Bronchial epithelial cell (primary cell): ENCODE data around the gene ZNRF3. TPM values are rescaled to one million over a fixed set of nuclear protein-coding genes. Genes with fewer than 3 reads are reported as not detected.

Experiments used
- DNase-seq: peaks from one replicate; pipeline ENCODE4 v3.0.0-alpha.2; 2010; ENCODE audit warnings: low read depth
- FAIRE-seq: peaks from 2 replicates; lab custom pipeline; 2011; peaks lifted over from hg19 to GRCh38; lab: Jason Lieb, UNC
- H3K27me3 ChIP-seq: 2 replicates; pipeline ENCODE4 v1.5.1; 2011; ENCODE audit warnings: low read length; ENCODE audit not compliant: control insufficient read depth, insufficient read depth
- H3K36me3 ChIP-seq: 2 replicates; pipeline ENCODE4 v1.5.1; 2011; ENCODE audit warnings: low read length; ENCODE audit not compliant: control insufficient read depth, insufficient read depth
- H3K4me3 ChIP-seq: 2 replicates; pipeline ENCODE4 v1.5.1; 2011; ENCODE audit warnings: mild to moderate bottlenecking, low read depth, low read length, control low read depth
- total RNA-seq: library from RNA; depleted of rRNA; stranded (reverse); fragments of >200 nt; gene quantifications from 2 replicates; pipeline ENCODE4 v1.2.1, GENCODE V29; 2014
- TF ChIP-seq, protein P1 (sequence below): IDR thresholded peaks from 2 replicates; pipeline ENCODE4 v1.5.1; 2011; ENCODE audit warnings: mild to moderate bottlenecking, moderate library complexity, low read length, control low read depth, inconsistent platforms; ENCODE audit not compliant: insufficient read depth, severe bottlenecking

ZNRF3 gene
- total RNA-seq, 1 donor from 2014 or later: 3.4 TPM

DNA sequence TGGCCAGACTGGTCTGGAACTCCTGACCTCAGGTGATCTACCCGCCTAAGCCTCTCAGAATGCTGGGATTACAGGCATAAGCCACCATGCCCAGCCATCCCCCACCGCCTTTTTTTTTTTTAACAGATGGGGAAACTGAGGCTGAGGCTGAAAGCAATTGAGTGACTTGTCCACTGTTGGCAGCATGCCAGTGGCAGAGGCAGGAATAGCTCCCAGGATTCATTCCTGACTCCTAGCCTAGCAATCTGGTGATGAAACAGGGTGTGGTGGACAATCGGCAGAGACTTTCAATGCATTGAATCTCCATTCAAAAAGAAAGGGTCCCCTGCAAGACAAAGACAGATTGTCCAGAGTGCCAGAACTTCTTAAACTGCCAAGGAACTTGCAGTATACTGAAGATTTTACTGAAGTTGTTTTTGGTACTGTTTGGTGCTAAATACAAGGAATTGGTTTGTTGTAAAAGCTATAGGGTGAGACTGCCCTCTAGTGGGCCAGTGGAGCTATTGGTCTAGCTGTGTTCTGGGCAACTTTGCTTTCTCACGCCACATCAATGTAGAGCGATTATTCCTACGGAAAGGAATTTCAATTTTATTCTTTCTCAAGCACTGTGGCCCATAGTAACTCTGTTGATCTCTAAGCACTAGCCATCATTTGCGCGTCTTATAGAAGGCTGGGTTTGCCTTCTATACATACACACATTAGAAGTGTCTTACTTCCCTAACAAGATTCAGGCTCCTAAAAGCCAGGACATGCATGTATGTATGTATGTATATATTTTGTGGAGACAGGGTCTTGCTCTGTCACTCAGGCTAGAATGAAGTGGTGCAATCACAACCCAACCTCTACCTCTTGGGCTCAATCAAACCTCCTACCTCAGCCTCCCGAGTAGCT is 157.3 kb downstream of the ZNRF3 start:
- DNase-seq (peak; percentile 69), FAIRE-seq (no peak)
- Histone ChIP-seq H3K36me3 (peaks cover 4% of the 10 kb centered on the region), H3K4me3 (no peak overlapping the region), H3K27me3 (no peaks in the 10 kb centered on the region)
- TF ChIP-seq, protein P1, sequence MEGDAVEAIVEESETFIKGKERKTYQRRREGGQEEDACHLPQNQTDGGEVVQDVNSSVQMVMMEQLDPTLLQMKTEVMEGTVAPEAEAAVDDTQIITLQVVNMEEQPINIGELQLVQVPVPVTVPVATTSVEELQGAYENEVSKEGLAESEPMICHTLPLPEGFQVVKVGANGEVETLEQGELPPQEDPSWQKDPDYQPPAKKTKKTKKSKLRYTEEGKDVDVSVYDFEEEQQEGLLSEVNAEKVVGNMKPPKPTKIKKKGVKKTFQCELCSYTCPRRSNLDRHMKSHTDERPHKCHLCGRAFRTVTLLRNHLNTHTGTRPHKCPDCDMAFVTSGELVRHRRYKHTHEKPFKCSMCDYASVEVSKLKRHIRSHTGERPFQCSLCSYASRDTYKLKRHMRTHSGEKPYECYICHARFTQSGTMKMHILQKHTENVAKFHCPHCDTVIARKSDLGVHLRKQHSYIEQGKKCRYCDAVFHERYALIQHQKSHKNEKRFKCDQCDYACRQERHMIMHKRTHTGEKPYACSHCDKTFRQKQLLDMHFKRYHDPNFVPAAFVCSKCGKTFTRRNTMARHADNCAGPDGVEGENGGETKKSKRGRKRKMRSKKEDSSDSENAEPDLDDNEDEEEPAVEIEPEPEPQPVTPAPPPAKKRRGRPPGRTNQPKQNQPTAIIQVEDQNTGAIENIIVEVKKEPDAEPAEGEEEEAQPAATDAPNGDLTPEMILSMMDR: peak; percentile 90

DNA sequence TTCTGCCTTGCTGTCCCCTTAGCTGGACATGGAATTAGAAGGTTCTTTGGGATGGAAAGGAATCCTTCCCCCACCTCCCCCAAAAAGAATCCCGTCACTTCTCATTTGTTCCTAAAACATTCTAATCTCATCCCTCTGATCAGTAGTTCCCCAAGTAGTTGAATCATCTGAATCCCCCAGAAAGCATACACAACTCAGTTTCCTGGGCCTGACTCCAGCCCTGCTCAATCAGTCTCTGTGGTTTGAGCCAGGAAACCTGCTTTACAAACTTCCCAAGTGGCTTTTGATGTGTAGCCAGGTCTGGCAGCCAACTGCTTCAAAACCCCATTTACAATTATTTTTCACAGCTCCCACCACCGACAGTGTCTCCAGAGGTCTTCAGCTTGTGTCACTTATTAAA is 158.0 kb downstream of the ZNRF3 start:
- DNase-seq: no peak
- peaks cover 7% of the 10 kb centered on the region for H3K36me3 ChIP-seq
- H3K4me3 ChIP-seq: no peak overlapping the region
- TF ChIP-seq, protein P1: no peak
- H3K27me3 ChIP-seq: no peaks in the 10 kb centered on the region
- FAIRE-seq: no peak

DNA sequence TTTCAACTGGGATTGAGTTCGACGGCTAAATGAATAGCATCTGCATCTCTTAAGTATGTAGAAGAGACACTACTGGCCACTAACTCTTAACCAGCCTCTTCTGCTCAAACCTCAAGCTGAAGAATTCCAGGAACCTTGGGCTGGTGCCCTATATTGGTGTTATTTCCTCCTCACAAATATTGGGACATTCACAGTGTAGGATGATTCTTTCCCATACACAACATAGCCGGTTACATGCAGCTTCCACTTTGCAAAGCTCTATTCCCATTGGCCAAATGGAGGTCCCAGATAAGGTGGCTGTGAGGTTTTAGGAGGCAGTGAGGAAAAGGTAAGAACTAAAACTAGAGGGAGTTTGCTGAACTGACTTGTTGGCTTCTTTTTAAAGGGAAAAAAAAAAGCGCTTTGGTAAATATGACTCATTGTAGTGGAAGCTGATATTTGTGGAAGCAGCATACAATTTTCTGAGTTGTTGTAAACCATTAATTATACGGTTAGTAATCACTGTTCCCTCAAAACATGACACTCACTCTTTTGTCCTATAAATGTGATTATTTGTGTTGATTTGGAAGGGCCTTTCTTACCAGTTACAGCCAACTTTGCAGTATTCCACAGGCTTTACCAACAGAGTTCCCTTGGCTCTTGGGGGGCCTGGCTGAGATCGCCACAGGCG is 160.7 kb downstream of the ZNRF3 start:
- no peak overlapping the region for H3K4me3 ChIP-seq
- peak; percentile 54 for DNase-seq
- peaks cover 12% of the 10 kb centered on the region for H3K36me3 ChIP-seq
- no peak for FAIRE-seq
- TF ChIP-seq, protein P1: no peak
- H3K27me3 ChIP-seq: no peaks in the 10 kb centered on the region

DNA sequence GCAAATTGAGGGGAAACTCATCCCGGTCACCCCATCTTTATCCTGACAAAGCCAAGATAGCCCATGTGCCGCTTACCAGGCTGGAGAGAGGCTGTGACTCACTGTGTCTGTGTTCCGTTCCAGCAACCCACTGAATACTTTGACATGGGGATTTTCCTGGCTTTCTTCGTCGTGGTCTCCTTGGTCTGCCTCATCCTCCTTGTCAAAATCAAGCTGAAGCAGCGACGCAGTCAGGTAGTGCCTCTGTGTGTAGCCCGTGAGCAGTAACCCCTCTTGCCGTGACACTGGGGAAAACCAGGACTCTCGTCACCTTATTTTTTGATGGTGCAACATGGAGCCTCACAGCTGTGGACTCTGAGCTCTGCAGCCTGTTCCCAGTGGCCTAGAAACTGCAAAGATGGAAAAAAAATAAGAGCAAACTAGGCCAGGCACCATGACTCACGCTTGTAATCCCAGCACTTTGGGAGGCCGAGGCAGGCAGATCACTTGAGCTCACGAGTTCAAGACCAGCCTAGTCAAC is 161.3 kb downstream of the ZNRF3 start:
- TF ChIP-seq, protein P1: no peak
- FAIRE-seq: no peak
- H3K4me3 ChIP-seq: no peak overlapping the region
- DNase-seq: peak; percentile 53
- H3K36me3 ChIP-seq: peaks cover 14% of the 10 kb centered on the region
- H3K27me3 ChIP-seq: no peaks in the 10 kb centered on the region

DNA sequence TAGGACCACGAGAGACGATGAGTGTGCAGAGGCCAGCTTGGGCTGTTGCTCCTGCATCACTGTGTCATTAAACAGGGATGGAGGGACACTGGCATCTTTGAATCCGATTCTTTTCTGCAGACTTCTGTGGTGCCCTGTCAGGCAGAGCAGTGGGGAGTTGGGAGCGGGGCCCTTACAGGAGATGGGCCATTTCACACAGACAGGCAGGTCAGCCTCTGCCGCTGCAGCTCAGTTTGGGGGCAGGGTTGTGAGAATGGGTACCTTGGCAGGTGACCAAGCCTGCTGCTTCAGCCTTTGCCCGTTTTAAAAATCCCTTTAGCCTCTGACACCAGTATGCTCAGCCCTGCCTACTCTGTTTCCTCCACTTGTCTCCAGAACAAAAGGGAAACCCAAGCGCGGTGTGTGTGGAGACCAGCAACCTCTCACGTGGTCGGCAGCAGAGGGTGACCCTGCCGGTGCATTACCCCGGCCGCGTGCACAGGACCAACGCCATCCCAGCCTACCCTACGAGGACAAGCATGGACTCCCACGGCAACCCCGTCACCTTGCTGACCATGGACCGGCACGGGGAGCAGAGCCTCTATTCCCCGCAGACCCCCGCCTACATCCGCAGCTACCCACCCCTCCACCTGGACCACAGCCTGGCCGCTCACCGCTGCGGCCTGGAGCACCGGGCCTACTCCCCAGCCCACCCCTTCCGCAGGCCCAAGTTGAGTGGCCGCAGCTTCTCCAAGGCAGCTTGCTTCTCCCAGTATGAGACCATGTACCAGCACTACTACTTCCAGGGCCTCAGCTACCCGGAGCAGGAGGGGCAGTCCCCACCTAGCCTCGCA is 165.7 kb downstream of the ZNRF3 start:
- TF ChIP-seq, protein P1: no peak
- DNase-seq (no peak), FAIRE-seq (no peak)
- Histone ChIP-seq H3K4me3 (no peak overlapping the region), H3K27me3 (no peaks in the 10 kb centered on the region), H3K36me3 (peaks cover 14% of the 10 kb centered on the region)
